ENCODE data around the gene MSMO1.
"Not testable (repeated sequence)": the region's sequence is repeated elsewhere in the genome, so short reads cannot be mapped to it uniquely, and the experiment has no call there.

MSMO1 gene

GRCh38 chr4:165327211-165328100 is at the start of gene MSMO1:
TSS of gene MSMO1 (plus strand) at chr4:165327669. CDS start at chr4:165333371, 5,702 bp downstream.
- no peak within 1 kb of the TSS for H3K4me3 Mint-ChIP-seq
- peaks cover 35% of the 10 kb centered on the region for H3K36me3 Mint-ChIP-seq (ENCODE audit: low read depth)
- H3K27me3 Mint-ChIP-seq (ENCODE audit: low read depth) = no peaks in the 10 kb centered on the region
- no peak within 1 kb of the TSS for H3K27ac Mint-ChIP-seq
- peaks cover 43% of the 10 kb centered on the region for H3K4me1 Mint-ChIP-seq (ENCODE audit: low read depth)
- no peaks in the 10 kb centered on the region for H3K9me3 Mint-ChIP-seq

DNA sequence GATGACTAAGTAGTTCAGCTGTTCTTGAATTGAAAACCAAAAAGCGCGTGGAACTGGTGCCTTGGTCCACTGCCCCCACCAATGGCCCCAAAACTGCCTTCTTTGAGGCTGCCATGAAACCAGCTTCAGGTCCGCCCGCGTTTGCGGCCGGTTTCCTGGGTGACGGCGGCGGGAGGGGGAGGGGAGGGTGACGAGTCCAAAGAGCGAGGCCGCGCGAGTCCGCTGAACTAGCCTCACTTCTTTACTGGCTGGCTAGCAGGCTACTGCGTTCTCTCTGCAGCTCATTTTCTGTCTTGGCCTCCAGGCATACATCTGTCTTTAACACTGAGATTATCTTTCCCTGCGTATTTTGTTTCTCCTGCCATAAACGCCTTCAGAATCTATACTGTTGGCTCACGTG is 47.9 kb upstream of the MSMO1 start:
- not testable (repeated sequence) for H3K9me3 Mint-ChIP-seq; H3K27ac Mint-ChIP-seq; H3K4me1 Mint-ChIP-seq (ENCODE audit: low read depth); H3K4me3 Mint-ChIP-seq; H3K27me3 Mint-ChIP-seq (ENCODE audit: low read depth)
- H3K36me3 Mint-ChIP-seq (ENCODE audit: low read depth) = peaks cover 41% of the 10 kb centered on the region

DNA sequence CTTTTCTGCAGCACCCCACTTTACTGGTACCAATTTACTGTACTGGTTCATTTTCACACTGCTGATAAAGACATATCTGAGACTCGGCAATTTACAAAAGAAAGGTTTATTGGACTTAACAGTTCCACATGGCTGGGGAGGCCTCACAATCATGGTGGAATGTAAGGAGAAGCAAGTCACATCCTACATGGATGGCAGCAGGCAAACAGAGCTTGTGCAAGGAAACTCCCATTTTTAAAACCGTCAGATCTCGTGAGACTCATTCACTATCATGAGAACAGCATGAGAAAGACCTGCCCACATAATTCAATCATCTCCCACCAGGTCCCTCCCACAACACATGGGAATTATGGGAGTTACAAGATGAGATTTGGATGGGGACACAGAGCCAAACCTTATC is 42.8 kb upstream of the MSMO1 start:
- not testable (repeated sequence) for H3K27ac Mint-ChIP-seq; H3K27me3 Mint-ChIP-seq (ENCODE audit: low read depth); H3K9me3 Mint-ChIP-seq; H3K4me3 Mint-ChIP-seq
- Mint-ChIP-seq H3K36me3 (ENCODE audit: low read depth) (peaks cover 42% of the 10 kb centered on the region), H3K4me1 (ENCODE audit: low read depth) (peaks cover 30% of the 10 kb centered on the region)

DNA sequence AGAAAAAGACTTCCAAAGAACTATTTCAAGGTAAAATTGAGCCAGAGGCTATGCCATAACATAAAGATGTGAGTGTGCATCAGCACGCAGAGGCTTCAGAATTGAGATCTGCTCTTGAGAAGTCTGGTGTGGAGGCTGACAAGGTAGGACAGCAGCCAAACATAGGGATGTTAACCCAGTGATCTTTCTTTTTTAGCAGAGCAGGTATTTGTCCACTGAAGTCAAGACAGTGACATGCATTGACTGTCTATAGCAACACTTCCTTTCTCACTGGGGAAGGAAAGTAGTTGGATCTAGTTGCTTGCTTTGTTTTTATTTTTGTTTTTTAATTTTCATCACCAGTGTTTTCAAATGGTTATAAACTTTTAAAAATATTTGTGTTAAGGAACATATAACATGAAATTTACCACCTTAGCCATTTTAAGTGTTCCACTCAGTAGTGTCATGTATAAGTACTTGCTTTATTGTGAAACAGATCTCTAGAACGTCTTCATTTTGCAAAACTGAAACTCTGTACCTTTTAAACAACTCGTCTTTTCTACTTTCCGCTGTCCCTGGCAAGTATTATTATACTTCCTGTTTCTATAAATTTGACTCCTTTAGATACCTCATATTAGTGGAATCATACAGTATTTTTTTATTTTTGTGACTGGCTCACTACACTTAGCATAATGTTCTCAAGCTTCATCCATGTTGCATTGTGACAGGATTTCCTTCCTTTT is 40.7 kb upstream of the MSMO1 start:
- Mint-ChIP-seq H3K4me3 (peak overlapping the region; percentile 47), H3K4me1 (ENCODE audit: low read depth) (peaks cover 32% of the 10 kb centered on the region)

GRCh38 chr4:165288226-165288625 is 39.2 kb upstream of the MSMO1 start:
- Mint-ChIP-seq H3K4me3 (no peak overlapping the region), H3K27ac (no peak overlapping the region)

More for the DNA sequence above, 40.7 kb upstream of the MSMO1 start:
- Mint-ChIP-seq H3K27ac (peak overlapping the region; percentile 6), H3K36me3 (ENCODE audit: low read depth) (peaks cover 36% of the 10 kb centered on the region)
- not testable (repeated sequence) for H3K9me3 Mint-ChIP-seq; H3K27me3 Mint-ChIP-seq (ENCODE audit: low read depth)

GRCh38 chr4:165288639-165289422 is 38.6 kb upstream of the MSMO1 start:
- Mint-ChIP-seq H3K9me3 (no peaks in the 10 kb centered on the region), H3K36me3 (ENCODE audit: low read depth) (peaks cover 24% of the 10 kb centered on the region), H3K4me3 (no peak overlapping the region), H3K27me3 (ENCODE audit: low read depth) (no peaks in the 10 kb centered on the region), H3K27ac (no peak overlapping the region), H3K4me1 (ENCODE audit: low read depth) (peaks cover 31% of the 10 kb centered on the region)

More at GRCh38 chr4:165288226-165288625, 39.2 kb upstream of the MSMO1 start:
- Mint-ChIP-seq H3K9me3 (no peaks in the 10 kb centered on the region), H3K36me3 (ENCODE audit: low read depth) (peaks cover 24% of the 10 kb centered on the region), H3K27me3 (ENCODE audit: low read depth) (no peaks in the 10 kb centered on the region), H3K4me1 (ENCODE audit: low read depth) (peaks cover 31% of the 10 kb centered on the region)

- H3K36me3 Mint-ChIP-seq (ENCODE audit: low read depth) = peaks cover 20% of the 10 kb centered on the region
- H3K9me3 Mint-ChIP-seq = no peaks in the 10 kb centered on the region
- peak overlapping the region; percentile 1 for H3K4me3 Mint-ChIP-seq
- no peak overlapping the region for H3K27ac Mint-ChIP-seq
- H3K27me3 Mint-ChIP-seq (ENCODE audit: low read depth) = no peaks in the 10 kb centered on the region
- peaks cover 35% of the 10 kb centered on the region for H3K4me1 Mint-ChIP-seq (ENCODE audit: low read depth)
These were observed 38.1 kb upstream of the MSMO1 start for GRCh38 chr4:165289423-165289785.

DNA sequence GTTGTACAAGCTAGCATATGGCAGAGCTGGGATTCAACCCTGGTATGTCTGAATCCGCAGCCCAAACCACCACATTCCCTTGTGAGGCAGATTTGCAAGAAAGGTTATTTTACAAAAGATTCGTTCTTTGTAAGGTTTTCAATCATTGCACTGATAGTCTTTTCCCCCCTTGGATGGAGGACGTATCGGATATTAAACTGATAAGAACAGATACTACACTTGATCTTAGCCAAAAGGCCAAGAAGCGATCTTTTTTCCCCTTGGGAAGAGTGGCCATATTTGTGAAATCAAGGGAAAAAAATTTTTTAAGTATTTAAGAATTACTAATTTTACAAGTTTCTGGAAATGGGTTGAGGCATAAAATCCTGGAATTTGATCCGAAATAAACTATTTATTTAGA is 34.4 kb upstream of the MSMO1 start:
- no peaks in the 10 kb centered on the region for H3K9me3 Mint-ChIP-seq
- peaks cover 28% of the 10 kb centered on the region for H3K36me3 Mint-ChIP-seq (ENCODE audit: low read depth)
- H3K4me1 Mint-ChIP-seq (ENCODE audit: low read depth) = peaks cover 34% of the 10 kb centered on the region
- H3K4me3 Mint-ChIP-seq = no peak overlapping the region
- no peaks in the 10 kb centered on the region for H3K27me3 Mint-ChIP-seq (ENCODE audit: low read depth)
- no peak overlapping the region for H3K27ac Mint-ChIP-seq

DNA sequence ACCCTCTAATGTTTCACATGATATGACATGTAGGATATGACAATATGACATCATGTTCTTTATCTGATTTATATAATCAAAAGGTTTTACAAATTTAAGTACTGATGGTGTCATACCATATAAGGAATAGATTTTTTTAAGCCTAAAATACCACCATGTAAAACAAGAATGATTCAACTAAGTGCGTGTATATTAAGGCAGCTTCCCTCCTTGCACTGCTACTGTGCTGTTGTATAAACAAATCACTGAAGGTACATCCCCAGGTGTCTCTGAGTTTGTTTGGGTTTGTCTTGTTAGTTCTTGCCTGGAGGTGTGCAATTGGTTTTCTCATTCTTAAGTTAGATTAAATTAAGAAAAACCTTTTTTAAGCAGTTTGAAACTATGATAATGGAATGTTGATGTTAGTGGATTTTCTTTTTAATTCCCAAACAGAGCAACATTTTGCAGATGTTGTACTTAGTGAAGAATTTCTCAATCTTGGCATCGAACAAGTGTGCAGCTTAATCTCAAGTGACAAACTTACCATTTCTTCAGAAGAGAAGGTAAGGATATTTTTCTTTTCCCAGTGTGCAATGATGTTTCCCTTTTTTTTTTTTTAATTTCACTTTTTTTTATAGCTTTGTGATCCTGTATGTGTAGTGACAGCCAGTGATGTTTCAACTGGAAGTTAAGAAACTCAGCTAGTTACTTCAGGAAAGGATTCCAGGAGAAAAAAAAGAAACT is 33.4 kb upstream of the MSMO1 start:
- H3K27me3 Mint-ChIP-seq (ENCODE audit: low read depth) = no peaks in the 10 kb centered on the region
- no peak overlapping the region for H3K4me3 Mint-ChIP-seq
- peaks cover 26% of the 10 kb centered on the region for H3K4me1 Mint-ChIP-seq (ENCODE audit: low read depth)
- H3K9me3 Mint-ChIP-seq = no peaks in the 10 kb centered on the region
- H3K27ac Mint-ChIP-seq = no peak overlapping the region
- peaks cover 25% of the 10 kb centered on the region for H3K36me3 Mint-ChIP-seq (ENCODE audit: low read depth)

DNA sequence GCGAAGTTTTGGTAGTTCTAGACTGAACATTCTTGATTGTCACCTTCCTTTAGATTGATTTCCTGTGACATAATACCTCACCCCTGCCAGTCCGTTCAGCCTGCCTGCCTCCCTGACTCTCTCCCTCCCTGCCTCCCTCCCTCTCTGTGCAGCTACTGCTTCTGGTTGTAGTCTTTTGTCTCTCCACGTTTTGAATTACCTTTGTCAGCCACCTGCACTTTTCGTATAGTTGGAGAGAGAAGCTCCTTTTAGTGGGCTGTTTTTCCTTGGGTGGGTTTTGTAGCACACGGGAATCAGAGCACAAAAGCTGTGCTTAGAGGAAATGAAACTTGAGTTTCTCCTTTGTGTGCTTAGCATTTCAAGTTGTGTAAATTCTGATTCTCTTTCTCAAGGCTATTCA is 32.6 kb upstream of the MSMO1 start:
- peak overlapping the region; percentile 46 for H3K4me3 Mint-ChIP-seq
- H3K27ac Mint-ChIP-seq = peak overlapping the region; percentile 24
- peaks cover 27% of the 10 kb centered on the region for H3K36me3 Mint-ChIP-seq (ENCODE audit: low read depth)

DNA sequence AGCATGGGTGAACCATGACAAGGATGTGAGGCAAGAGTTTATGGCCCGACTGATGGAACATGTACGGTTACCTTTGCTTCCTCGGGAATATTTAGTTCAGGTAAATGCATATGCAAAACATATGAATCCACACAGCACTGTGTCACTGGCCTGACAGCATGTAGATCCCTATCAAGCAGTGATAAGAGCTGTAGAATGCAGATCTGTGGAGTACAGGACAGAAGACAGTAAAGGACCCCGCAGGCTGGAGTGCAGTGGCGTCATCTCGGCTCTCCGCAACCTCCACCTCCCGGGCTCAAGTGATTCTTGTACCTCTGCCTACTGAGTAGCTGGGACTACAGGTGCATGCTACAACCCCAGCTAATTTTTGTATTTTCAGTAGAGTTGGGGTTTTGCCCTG is 29.8 kb upstream of the MSMO1 start:
- H3K36me3 Mint-ChIP-seq (ENCODE audit: low read depth) = peaks cover 27% of the 10 kb centered on the region
- no peaks in the 10 kb centered on the region for H3K27me3 Mint-ChIP-seq (ENCODE audit: low read depth)
- H3K4me3 Mint-ChIP-seq = no peak overlapping the region
- H3K4me1 Mint-ChIP-seq (ENCODE audit: low read depth) = peaks cover 32% of the 10 kb centered on the region
- no peak overlapping the region for H3K27ac Mint-ChIP-seq
- no peaks in the 10 kb centered on the region for H3K9me3 Mint-ChIP-seq

More for the DNA sequence above, 32.6 kb upstream of the MSMO1 start:
- no peaks in the 10 kb centered on the region for H3K27me3 Mint-ChIP-seq (ENCODE audit: low read depth)
- H3K4me1 Mint-ChIP-seq (ENCODE audit: low read depth) = peaks cover 22% of the 10 kb centered on the region
- no peaks in the 10 kb centered on the region for H3K9me3 Mint-ChIP-seq

DNA sequence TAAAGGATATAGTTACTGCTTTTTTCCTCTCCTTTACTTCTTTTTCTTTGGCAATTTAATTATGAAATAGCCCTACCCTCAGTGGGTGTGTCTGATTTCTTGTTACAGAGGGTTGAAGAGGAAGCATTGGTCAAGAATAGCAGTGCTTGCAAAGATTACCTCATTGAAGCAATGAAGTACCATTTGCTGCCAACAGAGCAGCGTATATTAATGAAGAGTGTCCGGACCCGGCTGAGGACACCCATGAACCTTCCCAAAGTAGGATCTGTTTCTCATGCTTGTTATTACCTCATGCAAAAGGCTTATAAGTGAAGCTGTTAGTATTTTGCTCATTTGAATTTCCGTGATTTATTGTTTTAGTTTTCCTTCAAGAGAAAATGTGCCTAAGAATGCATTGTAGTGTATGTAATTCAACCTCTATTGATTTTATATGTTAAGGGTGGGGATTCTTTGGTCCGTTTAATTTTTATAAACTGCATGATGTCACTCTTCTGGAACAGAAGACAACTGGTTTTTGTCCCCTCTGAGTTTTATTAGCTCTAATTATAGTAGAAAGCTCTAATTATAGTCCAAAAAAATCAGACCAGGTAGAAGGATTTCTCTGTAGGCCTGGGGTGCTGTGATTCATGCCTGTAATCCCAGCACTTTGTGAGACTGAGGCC is 27.9 kb upstream of the MSMO1 start:
- H3K4me3 Mint-ChIP-seq = no peak overlapping the region
- H3K27ac Mint-ChIP-seq = no peak overlapping the region
- peaks cover 32% of the 10 kb centered on the region for H3K36me3 Mint-ChIP-seq (ENCODE audit: low read depth)
- no peaks in the 10 kb centered on the region for H3K27me3 Mint-ChIP-seq (ENCODE audit: low read depth)
- H3K4me1 Mint-ChIP-seq (ENCODE audit: low read depth) = peaks cover 34% of the 10 kb centered on the region
- H3K9me3 Mint-ChIP-seq = no peaks in the 10 kb centered on the region

DNA sequence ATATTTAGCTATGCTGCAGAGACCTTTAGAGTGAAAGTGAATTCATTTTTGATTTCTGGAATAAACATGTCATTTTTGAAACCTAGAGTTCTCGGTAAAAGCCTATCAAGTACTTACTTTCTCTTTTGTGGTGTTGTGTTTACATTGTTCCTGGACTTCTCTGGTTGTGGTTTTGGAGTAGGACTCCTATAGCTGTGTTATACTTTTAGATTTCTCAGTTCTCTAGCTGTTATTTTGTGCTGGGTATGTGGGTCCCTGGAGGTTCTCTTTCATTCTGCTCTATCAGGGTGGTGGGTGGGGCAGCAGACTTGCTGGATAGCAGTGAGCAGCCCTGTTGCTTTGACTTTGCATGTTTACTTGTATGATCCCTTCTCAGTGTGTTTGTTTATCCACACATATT is 25.6 kb upstream of the MSMO1 start:
- peaks cover 22% of the 10 kb centered on the region for H3K36me3 Mint-ChIP-seq (ENCODE audit: low read depth)
- H3K9me3 Mint-ChIP-seq = no peaks in the 10 kb centered on the region
- peaks cover 20% of the 10 kb centered on the region for H3K4me1 Mint-ChIP-seq (ENCODE audit: low read depth)
- peak overlapping the region; percentile 72 for H3K4me3 Mint-ChIP-seq
- H3K27ac Mint-ChIP-seq = peak overlapping the region; percentile 16
- no peaks in the 10 kb centered on the region for H3K27me3 Mint-ChIP-seq (ENCODE audit: low read depth)
